Measurements from ENCODE around the gene KRT40.

- TF ChIP-seq EZH2 (IDR thresholded peaks at IDR 0.05; ENCODE audit: low read depth) (no peak), CTCF (conservative IDR thresholded peaks at IDR 0.05) (no peak)
Observed at GRCh38 chr17:40961591-40961990, 22.5 kb downstream of the KRT40 start.
